Prostate gland (tissue), 2 donors: ENCODE measurements around the gene SYCE3. TPM values are rescaled to one million over a fixed set of nuclear protein-coding genes. Genes with fewer than 3 reads are reported as not detected.

Source experiments
- DNase-seq: peaks from one replicate; pipeline ENCODE4 v3.0.0-alpha.2; 2019; ENCODE audit warnings: low spot score
- H3K27ac ChIP-seq, 2 donors: fragments of 200-600 bp; sonication (generic); 2 replicates each; pipeline ENCODE4 v1.5.1; 2017 to 2019
- H3K27me3 ChIP-seq: fragments of 200-600 bp; sonication (generic); replicated peaks from 2 replicates; pipeline ENCODE4 v1.5.1; 2019; ENCODE audit not compliant: insufficient read depth
- H3K36me3 ChIP-seq, 2 donors: fragments of 200-600 bp; sonication (generic); 1 replicate in 1 of 2; 2 replicates in 1 of 2; pipeline versions ENCODE4 v1.5.1 to v1.8.1; 2017 to 2019
- H3K4me1 ChIP-seq: fragments of 200-600 bp; sonication (generic); replicated peaks from 2 replicates; pipeline ENCODE4 v1.5.1; 2019
- H3K4me3 ChIP-seq, 2 donors: fragments of 200-600 bp; sonication (generic); 2 replicates each; pipeline ENCODE4 v1.5.1; 2017 to 2019
- H3K9me3 ChIP-seq: fragments of 200-600 bp; sonication (generic); 2 replicates; pipeline ENCODE4 v1.5.1; 2017
- CTCF ChIP-seq, 4 experiments: fragments of 200-600 bp in 2 of 4; fragments of 450-650 bp in 2 of 4; sonication (generic) in 2 of 4; IDR thresholded peaks; 1 replicate in 3 of 4; 2 replicates in 1 of 4; pipeline ENCODE4 v1.5.1; 2016 to 2019; ENCODE audit warnings: antibody characterized with exemption in 4 of 4, mild to moderate bottlenecking in 2 of 4, moderate library complexity in 2 of 4
- POLR2A ChIP-seq: fragments of 450-650 bp; IDR thresholded peaks from one replicate; pipeline ENCODE4 v1.6.1; 2016; ENCODE audit warnings: antibody characterized with exemption, mild to moderate bottlenecking
- POLR2AphosphoS5 ChIP-seq: sonication (generic); formaldehyde crosslinking; IDR thresholded peaks from one replicate; pipeline ENCODE4 v1.6.1; 2017; ENCODE audit warnings: antibody characterized with exemption
- WGBS: methylation state at CpG from one replicate; pipeline ENCODE4 v1.1.5; 2018; 5-methylcytosine and 5-hydroxymethylcytosine counted together
- intact Hi-C: fragments of 100-400 bp; cut with DNase I; formaldehyde crosslinking; loops from one replicate; pipeline ENCODE4 v1.14.2; 2022
- total RNA-seq, 2 donors: library from RNA; depleted of rRNA; stranded (reverse); fragments of >200 nt; gene quantifications; one replicate each; pipeline ENCODE4 v1.1.0, GENCODE V29; 2016

SYCE3 gene
- total RNA-seq, 2 donors from 2014 or later = 10.2 TPM; not detected in 1

- Histone ChIP-seq H3K36me3 (no peaks in the 10 kb centered on the region), H3K4me3 (no peak overlapping the region), H3K4me1 (no peaks in the 10 kb centered on the region), H3K27ac (no peak overlapping the region), H3K27me3 (no peaks in the 10 kb centered on the region), H3K9me3 (no peaks in the 10 kb centered on the region)
- TF ChIP-seq CTCF (IDR thresholded peaks at IDR 0.05) = no peak
- TF ChIP-seq POLR2AphosphoS5 = no peak
- TF ChIP-seq POLR2A = no peak
- DNase-seq = no peak
- intact Hi-C loops = no loop called here
- WGBS = 52% methylated on average over 92 of the region's 103 CpGs
Measured at GRCh38 chr22:50604256-50605001, 41.7 kb upstream of the SYCE3 start.

GRCh38 chr22:50603511-50604255, 41.0 kb upstream of the SYCE3 start:
- DNase-seq = no peak
- Histone ChIP-seq H3K9me3 (no peaks in the 10 kb centered on the region), H3K4me3 (no peak overlapping the region), H3K4me1 (no peaks in the 10 kb centered on the region), H3K27me3 (no peaks in the 10 kb centered on the region), H3K27ac (no peak overlapping the region), H3K36me3 (no peaks in the 10 kb centered on the region)
- intact Hi-C loops = no loop called here
- TF ChIP-seq CTCF (IDR thresholded peaks at IDR 0.05) (no peak), POLR2A (no peak), POLR2AphosphoS5 (no peak)
- 22% methylated on average over 28 of the region's 70 CpGs for WGBS

- 10% methylated on average over 2 of the region's 2 CpGs for WGBS
- no peaks in the 10 kb centered on the region for H3K36me3 ChIP-seq
- H3K4me3 ChIP-seq = no peak overlapping the region
- no peak overlapping the region for H3K27ac ChIP-seq
- H3K4me1 ChIP-seq = no peaks in the 10 kb centered on the region
- intact Hi-C loops = no loop called here
- no peaks in the 10 kb centered on the region for H3K9me3 ChIP-seq
- no peak for DNase-seq
- H3K27me3 ChIP-seq = no peaks in the 10 kb centered on the region
- no peak for TF ChIP-seq POLR2AphosphoS5
- no peak for TF ChIP-seq POLR2A
- TF ChIP-seq CTCF (IDR thresholded peaks at IDR 0.05) = no peak
Measured at GRCh38 chr22:50602338-50602700, 39.6 kb upstream of the SYCE3 start.

- no peaks in the 10 kb centered on the region for H3K4me1 ChIP-seq
- no peaks in the 10 kb centered on the region for H3K36me3 ChIP-seq
- WGBS = 69% methylated on average over 10 of the region's 12 CpGs
- H3K27ac ChIP-seq = no peak overlapping the region
- no peak for TF ChIP-seq POLR2AphosphoS5
- TF ChIP-seq CTCF (IDR thresholded peaks at IDR 0.05) = no peak
- no peak for TF ChIP-seq POLR2A
- intact Hi-C loops = no loop called here
- H3K9me3 ChIP-seq = no peaks in the 10 kb centered on the region
- no peak for DNase-seq
- no peak overlapping the region for H3K4me3 ChIP-seq
- H3K27me3 ChIP-seq = no peaks in the 10 kb centered on the region
Measured at GRCh38 chr22:50601669-50602337, 39.1 kb upstream of the SYCE3 start.
